GM21526 (cell line): Measurements from ENCODE around the gene NEIL1.
"Not testable (repeated sequence)": the region's sequence is repeated elsewhere in the genome, so short reads cannot be mapped to it uniquely, and the experiment has no call there.

Experiments used
- ATAC-seq: cut with Tn5 transposase; IDR thresholded peaks from one replicate; pipeline ENCODE4 v1.9.1; 2021; ENCODE audit warnings: moderate library complexity; ENCODE audit not compliant: unreplicated experiment, low FRiP score

Gene NEIL1

DNA sequence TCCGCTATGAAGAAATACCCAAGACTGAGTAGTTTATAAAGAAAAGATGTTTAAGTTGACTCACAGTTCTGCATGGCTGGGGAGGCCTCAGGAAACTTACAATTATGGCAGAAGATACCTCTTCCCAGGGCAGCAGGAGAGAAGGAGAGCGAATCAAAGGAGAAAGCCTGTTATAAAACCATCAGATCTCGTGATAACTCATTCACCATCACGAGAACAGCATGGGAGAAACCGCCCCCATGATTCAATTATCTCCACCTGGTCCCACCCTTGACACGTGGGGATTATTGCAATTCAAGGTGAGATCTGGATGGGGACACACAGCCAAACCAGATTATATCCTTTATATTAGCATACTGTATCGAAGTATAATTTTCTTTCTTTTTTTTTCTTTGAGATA, 14.7 kb upstream of the NEIL1 start:
- not testable (repeated sequence) for ATAC-seq

DNA sequence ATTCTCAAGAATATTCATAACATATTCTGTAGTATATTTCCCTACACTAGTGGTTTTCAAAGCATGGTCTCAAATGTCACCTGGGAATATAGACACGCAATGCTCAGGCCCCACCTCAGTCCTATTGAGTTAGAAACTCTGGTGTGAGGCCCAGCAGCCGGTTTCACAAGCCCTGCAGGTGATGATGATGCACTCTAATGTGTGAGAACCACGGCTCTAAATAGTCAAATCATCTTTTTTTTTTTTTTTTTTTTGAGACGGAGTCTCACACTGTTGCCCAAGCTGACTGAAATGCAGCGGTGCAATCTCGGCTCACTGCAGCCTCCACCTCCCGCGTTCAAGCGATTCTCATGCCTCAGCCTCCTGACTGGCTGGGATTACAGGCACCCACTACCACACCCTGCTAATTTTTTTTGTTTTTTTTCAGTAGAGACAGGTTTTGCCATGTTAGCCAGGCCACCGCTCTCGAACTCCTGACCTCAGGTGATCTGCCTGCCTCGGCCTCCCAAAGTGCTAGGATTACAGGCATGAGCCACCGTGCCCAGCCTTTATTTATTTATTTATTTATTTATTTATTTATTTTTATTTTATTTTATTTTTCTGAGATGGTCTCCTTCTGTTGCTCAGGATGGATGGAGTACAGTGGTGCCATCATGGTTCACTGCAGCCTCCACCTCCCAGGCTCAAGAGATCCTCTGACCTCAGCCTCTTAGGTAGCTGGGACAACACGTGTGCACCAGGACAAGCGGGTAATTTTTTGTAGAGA, 13.0 kb upstream of the NEIL1 start:
- ATAC-seq = not testable (repeated sequence)

DNA sequence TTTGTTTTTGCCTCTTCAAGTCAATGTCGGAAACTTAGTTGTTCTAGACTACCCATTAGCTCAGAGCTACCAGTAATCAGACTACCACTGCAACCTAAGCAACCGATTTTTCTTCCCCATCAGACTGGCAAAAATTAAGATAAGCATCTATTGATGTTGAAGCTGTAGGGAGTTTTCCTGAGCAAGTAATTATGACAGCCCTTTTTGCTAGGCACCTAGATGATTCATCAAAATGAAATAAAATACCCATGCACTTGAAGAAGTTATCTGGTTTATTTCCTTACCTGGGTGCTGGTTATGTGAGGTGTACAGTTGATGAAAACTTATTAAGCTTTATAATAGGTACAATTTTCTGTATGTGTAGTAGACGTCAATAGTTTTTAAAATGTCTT, 11.5 kb upstream of the NEIL1 start:
- no peak for ATAC-seq

DNA sequence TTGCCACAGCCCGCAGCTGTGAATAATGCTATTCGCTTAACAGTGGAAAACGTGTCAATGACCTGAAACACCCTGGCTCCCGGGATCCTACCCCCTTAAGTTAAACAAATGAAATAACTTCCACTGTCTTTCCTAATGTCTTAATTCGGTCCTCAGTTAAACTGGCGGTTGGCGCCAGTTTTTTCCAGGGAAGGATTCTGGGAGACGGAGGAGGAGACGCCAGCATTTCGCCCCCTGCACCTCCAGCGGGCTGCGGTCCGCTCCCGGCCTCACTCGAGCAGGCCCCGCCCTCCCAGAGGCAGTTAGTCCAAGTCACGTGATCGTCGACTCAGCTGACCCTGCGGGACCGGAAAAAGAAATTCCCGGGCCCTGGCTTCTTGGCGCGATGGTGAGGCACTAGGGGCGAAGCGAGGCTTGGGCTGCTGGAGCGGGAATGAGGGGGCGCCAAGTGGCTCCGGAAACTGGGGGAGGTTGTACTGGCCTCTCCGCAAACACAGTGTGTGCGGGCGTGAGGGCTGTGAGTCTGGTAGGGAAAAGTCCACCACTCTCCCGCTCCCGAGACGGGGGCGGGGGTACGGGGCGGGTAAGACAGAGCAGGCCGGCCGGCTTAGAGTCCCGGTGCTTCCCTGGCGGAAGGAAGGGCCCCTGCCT, 11.0 kb upstream of the NEIL1 start, which contains the start of gene COMMD4:
COMMD4 (plus strand) TSS at position 359 of the 651 bp plus-strand sequence; CDS start at position 386, 27 bp downstream.
- no peak for ATAC-seq

DNA sequence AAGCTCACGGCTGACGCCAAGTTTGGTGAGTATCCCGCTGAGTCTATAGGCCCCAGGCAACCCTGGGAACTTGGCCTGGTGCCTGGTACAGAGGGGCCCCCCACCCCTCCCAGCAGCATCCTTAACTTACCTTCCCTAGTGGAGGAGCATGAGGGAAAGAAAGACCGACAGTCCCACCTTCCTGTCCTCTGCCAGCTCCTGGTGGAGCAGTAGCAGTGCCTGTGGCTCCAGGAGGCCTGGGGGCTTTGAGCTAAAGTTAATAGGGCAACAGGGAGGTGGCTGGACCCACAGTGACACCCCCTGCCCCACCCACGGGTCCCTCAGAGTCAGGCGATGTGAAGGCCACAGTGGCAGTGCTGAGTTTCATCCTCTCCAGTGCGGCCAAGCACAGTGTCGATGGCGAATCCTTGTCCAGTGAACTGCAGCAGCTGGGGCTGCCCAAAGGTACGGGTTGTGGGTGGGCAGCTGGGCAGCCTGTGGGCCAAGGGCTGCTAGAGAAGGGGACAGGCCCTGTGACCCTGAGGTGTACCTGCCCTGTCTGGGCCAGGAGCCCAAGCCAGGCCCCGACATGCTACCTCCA, 8.1 kb upstream of the NEIL1 start:
- no peak for ATAC-seq

- ATAC-seq = no peak
Measured at GRCh38 chr15:75339531-75340240, 7.2 kb upstream of the NEIL1 start.

DNA sequence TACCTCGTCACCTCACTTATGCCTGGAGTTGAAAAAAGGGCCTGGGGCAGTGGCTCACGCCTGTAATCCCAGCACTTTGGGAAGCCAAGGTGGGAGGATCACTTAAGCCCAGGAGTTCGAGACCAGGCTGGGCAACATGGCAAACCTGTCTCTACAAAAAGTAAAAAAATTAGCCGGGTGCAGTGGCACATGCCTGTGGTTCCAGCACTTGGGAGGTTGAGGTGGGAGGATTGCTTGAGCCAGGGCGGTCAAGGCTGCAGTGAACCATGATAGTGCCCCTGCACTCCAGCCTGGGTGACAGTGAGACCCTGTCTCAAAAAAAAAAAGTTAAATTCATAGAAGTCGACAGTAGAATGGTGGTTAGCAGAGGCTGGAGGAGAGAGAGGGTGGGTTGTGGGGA, 4.6 kb upstream of the NEIL1 start:
- ATAC-seq = no peak

DNA sequence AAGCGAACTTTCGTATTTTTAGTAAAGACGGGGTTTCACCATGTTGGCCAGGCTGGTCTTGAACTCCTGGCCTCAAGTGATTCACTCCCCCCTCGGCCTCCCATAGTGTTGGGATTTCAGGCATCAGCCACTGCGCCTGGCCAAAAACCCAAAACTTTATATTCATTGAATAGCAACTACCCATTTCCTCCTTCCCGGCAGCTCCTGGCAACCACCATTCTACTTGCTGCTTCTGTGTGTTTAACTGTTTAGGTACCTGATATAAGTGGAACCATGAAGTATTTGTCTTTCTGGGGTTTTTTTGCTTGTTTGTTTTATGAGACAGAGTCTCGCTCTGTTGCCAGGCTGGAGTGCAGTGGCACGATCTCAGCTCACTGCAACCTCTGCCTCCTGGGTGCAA, 2.9 kb upstream of the NEIL1 start:
- not testable (repeated sequence) for ATAC-seq

- no peak for ATAC-seq
Measured at GRCh38 chr15:75347222-75348033, 589 bp downstream of the NEIL1 start.

DNA sequence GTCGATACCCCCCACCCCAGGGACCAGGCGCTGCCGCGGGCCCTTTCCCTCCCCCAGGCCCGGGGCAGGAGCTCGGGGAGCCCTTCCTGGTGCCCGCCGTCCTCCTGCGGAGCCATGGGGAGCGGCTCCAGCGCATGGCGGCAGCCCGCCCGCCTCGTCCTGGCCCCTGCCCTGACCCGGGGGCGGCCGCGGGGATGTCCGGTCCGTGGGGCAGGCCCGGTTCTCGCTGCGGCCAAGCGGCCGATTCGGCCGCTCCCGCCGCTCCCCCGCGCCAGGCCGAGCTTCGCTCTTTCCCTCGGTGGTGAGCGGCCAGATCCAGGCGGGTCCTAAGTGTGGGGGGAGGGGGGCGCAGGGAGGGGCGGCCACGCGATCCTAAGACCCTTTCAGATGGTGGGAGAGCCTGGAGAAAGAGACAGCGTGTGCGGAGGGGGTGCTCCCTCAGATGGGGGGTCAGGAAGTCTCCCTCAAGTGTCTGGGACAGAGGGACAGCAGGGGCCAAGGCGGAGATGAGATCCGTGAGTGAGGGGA, 1.3 kb downstream of the NEIL1 start:
- ATAC-seq = no peak

- ATAC-seq = no peak
Measured at GRCh38 chr15:75348562-75349350, 1.9 kb downstream of the NEIL1 start.

DNA sequence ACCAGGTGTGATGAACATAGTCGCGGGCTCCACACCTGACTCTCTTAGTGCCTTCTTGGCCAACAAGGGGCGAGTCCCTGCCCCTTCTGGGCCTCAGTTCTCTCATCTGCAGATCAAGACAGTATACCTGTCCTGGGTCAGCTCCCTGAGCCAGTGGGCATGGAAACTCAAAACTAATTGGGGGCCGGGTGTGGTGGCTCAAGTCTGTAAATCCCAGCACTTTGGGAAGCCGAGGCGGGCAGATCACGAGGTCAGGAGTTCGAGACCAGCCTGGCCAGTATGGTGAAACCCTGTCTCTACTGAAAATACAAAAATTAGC, 2.5 kb downstream of the NEIL1 start:
- ATAC-seq = not testable (repeated sequence)

DNA sequence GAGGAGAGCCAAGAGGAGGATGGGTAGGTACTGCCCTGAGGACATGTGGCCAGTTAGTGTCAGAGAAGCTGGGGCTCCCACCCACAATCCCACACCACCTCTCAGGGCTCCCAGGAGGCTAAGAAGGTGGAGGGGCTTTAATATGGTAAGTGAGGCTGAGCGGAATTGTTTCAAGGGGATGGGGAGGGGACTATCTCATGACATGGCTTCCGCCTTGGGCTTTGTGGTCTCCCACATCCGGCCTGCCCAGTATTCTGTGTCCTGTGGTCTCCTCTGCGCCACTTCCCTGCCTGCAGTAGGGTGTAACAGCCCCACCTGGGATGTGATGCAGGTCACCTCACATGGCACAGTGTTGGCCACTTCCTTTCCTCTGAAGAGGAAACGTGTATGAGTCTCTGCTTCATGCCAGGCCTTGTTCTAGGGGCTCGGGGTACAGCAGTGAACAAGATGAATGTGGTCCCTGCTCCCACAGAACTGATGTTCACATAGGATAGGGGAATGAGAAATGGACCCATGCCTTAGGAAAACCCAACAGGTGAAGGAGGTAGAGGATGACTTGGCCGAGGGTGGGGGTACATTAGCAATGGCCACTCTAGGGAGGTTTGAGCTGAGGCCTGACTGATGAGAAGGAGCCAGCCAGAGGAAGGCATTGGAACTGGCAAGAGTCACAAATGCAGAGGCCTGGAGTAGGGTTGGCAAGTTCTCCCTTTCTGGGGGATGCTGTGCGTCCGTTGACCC, 3.2 kb downstream of the NEIL1 start:
- no peak for ATAC-seq

- ATAC-seq = no peak
Measured at GRCh38 chr15:75350601-75351361, 3.9 kb downstream of the NEIL1 start.

DNA sequence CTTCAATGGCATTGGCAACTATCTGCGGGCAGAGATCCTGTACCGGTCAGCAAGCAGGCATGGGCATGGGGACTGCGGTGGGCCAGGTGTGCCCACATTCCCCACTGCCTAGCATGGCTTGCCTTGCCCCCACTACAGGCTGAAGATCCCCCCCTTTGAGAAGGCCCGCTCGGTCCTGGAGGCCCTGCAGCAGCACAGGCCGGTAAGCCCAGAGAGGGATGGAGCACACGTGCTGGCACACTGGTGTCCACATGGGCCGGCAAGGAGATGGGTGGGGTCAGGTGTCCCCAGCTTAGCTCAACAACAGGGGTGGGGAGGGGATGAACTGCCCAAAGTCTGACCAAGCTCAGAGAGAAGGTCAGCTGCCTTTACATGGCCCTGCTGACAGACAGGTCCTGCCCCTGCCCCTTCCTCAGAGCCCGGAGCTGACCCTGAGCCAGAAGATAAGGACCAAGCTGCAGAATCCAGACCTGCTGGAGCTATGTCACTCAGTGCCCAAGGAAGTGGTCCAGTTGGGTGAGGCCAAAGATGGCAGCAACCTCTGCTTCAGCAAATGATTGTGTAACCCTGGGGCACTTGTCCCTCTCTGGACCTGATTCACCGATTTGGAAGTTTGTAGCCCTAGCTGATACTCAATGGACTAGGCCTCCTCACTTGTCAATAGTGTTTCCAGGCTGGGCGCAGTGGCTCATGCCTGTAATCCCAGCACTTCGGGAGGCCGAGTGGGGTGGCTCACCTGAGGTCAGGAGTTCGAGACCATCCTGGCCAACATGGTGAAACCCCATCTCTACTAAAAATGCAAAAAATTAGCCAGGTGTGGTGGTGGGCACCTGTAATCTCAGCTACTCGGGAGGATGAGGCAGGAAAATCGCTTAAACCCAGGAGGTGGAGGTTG, 5.6 kb downstream of the NEIL1 start:
- no peak for ATAC-seq

DNA sequence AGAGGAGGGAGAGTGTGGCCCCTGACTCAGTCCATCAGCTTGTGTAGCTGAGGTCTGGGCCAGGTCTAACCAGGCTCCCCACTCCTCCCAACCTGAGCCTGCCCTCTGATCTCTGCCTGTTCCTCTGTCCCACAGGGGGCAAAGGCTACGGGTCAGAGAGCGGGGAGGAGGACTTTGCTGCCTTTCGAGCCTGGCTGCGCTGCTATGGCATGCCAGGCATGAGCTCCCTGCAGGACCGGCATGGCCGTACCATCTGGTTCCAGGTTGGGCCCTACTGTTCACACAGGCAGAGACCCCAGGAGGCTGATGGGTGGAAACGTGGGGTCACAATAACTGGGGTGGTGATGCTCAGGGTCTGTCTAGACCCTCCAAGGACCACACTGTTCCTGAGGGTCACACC, 6.8 kb downstream of the NEIL1 start:
- no peak for ATAC-seq

GRCh38 chr15:75354454-75354853, 7.6 kb downstream of the NEIL1 start:
- ATAC-seq = no peak
